ES-I3 (cell line): ENCODE data around the gene RPP21.

Source experiments
- H3K36me3 ChIP-seq: 2 replicates; pipeline ENCODE4 v1.6.1; 2013; ENCODE audit warnings: mild to moderate bottlenecking, low read length, control low read depth, moderate library complexity; ENCODE audit not compliant: insufficient read depth
- H3K4me1 ChIP-seq: 2 replicates; pipeline ENCODE4 v1.6.1; 2013; ENCODE audit warnings: mild to moderate bottlenecking, control low read depth, low read length; ENCODE audit not compliant: insufficient read depth
- H3K9ac ChIP-seq: 2 replicates; pipeline ENCODE4 v1.6.1; 2013; ENCODE audit warnings: low read depth, mild to moderate bottlenecking, low read length, moderate library complexity
- H3K9me3 ChIP-seq: 2 replicates; pipeline ENCODE4 v1.6.1; 2013; ENCODE audit warnings: mild to moderate bottlenecking, low read length, moderate library complexity; ENCODE audit not compliant: control insufficient read depth, insufficient read depth

The RPP21 gene

DNA sequence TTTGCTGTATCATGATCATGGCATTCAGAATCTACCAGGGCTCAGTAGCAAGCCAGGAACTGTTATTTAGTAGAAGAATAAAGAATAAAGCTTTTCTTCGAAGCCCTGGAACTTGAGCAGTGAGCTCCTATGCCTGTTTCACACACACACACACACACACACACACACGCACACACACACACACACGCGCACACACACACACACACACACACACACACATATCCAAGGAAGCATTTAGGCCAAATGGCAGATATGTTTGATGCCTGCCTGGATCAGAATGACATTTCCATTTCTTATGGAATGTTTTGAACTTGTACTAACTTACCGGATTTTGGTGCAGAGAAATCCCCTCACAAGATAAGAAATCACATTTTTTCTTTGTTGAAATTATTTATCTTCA, 35.5 kb downstream of the RPP21 start:
- Histone ChIP-seq H3K36me3 (no peaks in the 10 kb centered on the region), H3K9ac (no peak overlapping the region), H3K4me1 (no peaks in the 10 kb centered on the region), H3K9me3 (no peaks in the 10 kb centered on the region)

DNA sequence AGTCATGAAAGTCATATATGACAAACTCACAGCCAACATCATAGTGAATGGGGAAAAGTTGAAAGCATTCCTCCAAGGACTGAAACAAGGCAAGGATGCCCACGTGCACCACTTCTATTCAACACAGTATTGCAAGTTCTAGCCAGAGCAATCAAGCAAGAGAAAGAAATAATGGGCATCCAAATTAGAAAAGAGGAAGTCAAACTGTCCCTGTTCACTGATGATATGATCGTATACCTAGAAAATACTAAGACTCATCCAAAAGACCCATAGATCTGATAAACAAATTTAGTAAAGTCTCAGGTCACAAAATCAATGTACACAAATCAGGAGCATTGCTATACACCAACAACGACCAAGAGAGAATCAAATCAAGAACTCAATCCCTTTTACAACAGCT, 41.2 kb downstream of the RPP21 start:
- Histone ChIP-seq H3K36me3 (no peaks in the 10 kb centered on the region), H3K9ac (no peak overlapping the region), H3K4me1 (no peaks in the 10 kb centered on the region), H3K9me3 (no peaks in the 10 kb centered on the region)

DNA sequence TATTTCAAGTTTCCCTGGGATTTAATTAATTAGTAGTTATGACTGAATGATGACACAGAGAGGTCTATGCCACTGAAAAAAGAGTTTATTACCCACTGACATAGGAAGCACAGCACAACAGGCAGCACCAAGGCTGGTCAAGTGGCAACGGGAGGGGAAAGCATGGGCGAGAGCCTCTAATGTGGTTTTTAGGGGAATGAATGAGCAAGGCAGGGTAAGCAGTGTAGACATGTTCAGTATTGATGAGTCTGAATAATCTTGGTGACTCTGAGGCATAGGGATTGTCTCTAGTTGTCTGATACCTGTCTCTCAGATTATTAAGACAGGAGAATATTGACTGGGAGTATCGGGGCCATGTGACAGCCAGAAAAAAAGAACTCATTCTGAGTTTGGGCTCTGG, 46.3 kb downstream of the RPP21 start:
- Histone ChIP-seq H3K4me1 (no peaks in the 10 kb centered on the region), H3K9me3 (no peaks in the 10 kb centered on the region), H3K36me3 (no peaks in the 10 kb centered on the region), H3K9ac (no peak overlapping the region)

DNA sequence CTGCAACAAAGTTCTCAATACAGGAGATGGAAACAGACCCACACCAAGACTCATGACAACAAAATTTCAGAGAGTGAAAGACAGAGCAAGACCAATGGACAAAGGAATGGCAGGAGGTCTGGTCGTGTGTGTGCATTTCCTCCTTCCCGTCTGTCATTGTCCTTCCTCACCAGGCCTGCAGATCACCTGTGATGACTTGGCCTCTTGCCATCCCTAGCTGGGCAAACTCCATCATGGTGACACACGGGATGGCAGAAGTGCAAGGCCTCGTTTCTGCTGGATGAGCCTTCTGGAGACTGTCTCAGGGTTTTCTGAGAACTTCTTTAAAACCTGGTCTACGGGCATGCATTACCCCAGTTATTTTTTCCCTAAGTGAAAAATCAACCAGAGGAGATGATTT, 49.2 kb downstream of the RPP21 start:
- Histone ChIP-seq H3K36me3 (no peaks in the 10 kb centered on the region), H3K9me3 (no peaks in the 10 kb centered on the region), H3K4me1 (no peaks in the 10 kb centered on the region), H3K9ac (no peak overlapping the region)
